Measurements from ENCODE around the gene TUBD1. TPM values are rescaled to one million over a fixed set of nuclear protein-coding genes. Genes with fewer than 3 reads are reported as not detected.
"Not testable (repeated sequence)": the region's sequence is repeated elsewhere in the genome, so short reads cannot be mapped to it uniquely, and the experiment has no call there.

The TUBD1 gene
- total and polyA plus RNA-seq, 2 donors, result 10.7 to 16.6 TPM

DNA sequence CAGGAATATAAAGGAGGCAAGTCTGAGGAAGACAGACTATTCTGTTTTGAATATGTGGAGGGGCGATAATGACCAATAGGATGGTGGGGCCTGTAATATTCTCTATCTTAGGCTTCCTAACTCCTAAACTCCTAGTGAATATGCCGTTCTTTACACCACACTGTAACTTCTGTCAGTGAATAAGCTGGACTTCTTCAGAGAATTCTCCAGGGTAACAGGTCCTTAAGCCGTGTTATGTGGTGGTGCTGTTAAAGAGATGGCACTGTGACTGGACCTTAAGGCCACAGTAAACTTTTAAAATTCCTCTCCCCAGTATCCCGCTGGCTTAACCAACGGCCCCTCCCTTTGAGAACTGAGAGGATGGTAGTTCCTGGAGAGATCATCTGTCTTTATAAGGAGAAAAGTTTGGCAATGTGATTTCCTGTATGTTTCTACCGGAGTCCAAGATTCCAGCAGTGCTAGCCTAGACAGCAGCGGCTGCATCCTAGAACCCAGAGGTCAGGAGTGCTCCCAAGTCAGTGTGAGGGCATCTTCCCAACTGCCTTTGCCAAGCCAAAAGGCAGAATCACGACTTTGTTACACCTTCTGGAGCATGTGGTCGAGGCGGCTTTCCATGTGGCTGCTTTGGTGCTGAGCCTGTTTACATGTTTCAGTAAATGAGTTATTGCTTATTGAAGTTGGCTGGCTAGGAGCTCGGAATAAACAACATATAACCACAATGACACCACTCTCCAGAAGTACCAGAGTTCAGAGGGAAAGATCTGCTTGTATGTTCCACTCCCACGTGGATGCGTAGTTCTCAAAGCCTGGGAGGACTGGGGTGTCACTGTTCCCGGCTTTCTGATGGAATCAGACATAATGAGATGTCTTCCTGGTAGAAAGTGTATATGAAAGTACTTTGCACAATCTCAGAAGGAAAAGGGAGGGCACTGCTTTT is 41.0 kb downstream of the TUBD1 start:
- WGBS, result 96% methylated on average over 14 of the region's 14 CpGs
- H3K36me3 ChIP-seq (ENCODE audit: control insufficient read depth in 2 of 2, insufficient read depth in 2 of 2, low read length in 1 of 2), result no peaks in the 10 kb centered on the region
- peaks cover 0 to 19% of the 10 kb centered on the region in 2 donors for H3K4me1 ChIP-seq (ENCODE audit: control insufficient read depth in 2 of 2, insufficient read depth in 2 of 2, low read length in 2 of 2)
- H3K27me3 ChIP-seq (ENCODE audit: control insufficient read depth in 2 of 2, insufficient read depth in 1 of 2, low read length in 1 of 2), result no peaks in the 10 kb centered on the region
- H3K27ac ChIP-seq (ENCODE audit: low read depth in 1 of 2, low read length in 1 of 2), result peak overlapping the region in 1 of 2 donors; percentile 39
- DNase-seq (ENCODE audit: low read depth in 6 of 9, low spot score in 9 of 9), result no peak
- H3K4me3 ChIP-seq (ENCODE audit: low read length in 2 of 2), result no peak overlapping the region
- no peaks in the 10 kb centered on the region for H3K9me3 ChIP-seq (ENCODE audit: control insufficient read depth in 2 of 2, insufficient read depth in 1 of 2, low read length in 1 of 2)

DNA sequence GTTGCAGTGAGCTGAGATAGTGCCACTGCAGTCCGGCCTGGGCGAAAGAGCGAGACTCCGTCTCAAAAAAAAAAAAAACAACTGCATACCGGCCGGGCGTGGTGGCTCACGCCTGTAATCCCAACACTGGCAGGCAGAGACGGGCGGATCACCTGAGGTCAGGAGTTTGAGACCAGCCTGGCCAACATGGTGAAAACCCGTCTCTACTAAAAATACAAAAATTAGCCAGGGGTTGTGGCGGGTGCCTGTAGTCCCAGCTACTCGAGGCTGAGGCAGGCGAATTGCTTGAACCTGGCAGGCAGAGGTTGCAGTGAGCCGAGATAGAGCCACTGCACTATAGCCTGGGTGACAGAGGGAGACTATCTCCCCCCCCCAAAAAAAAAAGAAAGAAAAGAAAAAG is 42.4 kb downstream of the TUBD1 start:
- H3K27ac ChIP-seq (ENCODE audit: low read depth in 1 of 2, low read length in 1 of 2); H3K36me3 ChIP-seq (ENCODE audit: control insufficient read depth in 2 of 2, insufficient read depth in 2 of 2, low read length in 1 of 2); H3K27me3 ChIP-seq (ENCODE audit: control insufficient read depth in 2 of 2, insufficient read depth in 1 of 2, low read length in 1 of 2); H3K4me3 ChIP-seq (ENCODE audit: low read length in 2 of 2); H3K9me3 ChIP-seq (ENCODE audit: control insufficient read depth in 2 of 2, insufficient read depth in 1 of 2, low read length in 1 of 2); DNase-seq (ENCODE audit: low read depth in 6 of 9, low spot score in 9 of 9): not testable (repeated sequence)
- 94% methylated on average over 15 of the region's 15 CpGs for WGBS
- peaks cover 0 to 30% of the 10 kb centered on the region in 2 donors for H3K4me1 ChIP-seq (ENCODE audit: control insufficient read depth in 2 of 2, insufficient read depth in 2 of 2, low read length in 2 of 2)

DNA sequence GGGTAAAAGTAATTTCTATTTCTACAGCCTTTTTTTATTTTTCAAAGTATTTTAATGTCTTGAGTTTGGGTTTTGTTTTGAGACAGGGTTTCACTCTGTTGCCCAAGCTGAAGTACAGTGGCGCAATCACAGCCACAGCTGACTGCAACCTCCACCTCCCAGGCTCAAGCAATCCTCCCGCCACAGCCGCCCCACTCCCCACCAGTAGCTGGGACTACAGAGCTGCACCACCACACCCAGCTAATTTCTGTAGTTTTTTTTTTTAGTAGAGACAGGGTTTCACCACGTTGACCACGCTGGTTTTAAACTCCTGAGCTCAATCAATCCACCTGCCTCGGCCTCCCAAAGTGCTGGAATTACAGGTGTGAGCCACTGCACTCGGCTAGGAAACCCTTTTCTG is 44.0 kb downstream of the TUBD1 start:
- H3K4me1 ChIP-seq (ENCODE audit: control insufficient read depth in 2 of 2, insufficient read depth in 2 of 2, low read length in 2 of 2), result peaks cover 0 to 33% of the 10 kb centered on the region in 2 donors
- no peaks in the 10 kb centered on the region for H3K36me3 ChIP-seq (ENCODE audit: control insufficient read depth in 2 of 2, insufficient read depth in 2 of 2, low read length in 1 of 2)
- H3K27me3 ChIP-seq (ENCODE audit: control insufficient read depth in 2 of 2, insufficient read depth in 1 of 2, low read length in 1 of 2), result no peaks in the 10 kb centered on the region
- peak overlapping the region in 1 of 2 donors; percentile 52 for H3K27ac ChIP-seq (ENCODE audit: low read depth in 1 of 2, low read length in 1 of 2)
- WGBS, result 45% methylated on average over 7 of the region's 7 CpGs
- no peaks in the 10 kb centered on the region for H3K9me3 ChIP-seq (ENCODE audit: control insufficient read depth in 2 of 2, insufficient read depth in 1 of 2, low read length in 1 of 2)
- H3K4me3 ChIP-seq (ENCODE audit: low read length in 2 of 2), result no peak overlapping the region
- no peak for DNase-seq (ENCODE audit: low read depth in 6 of 9, low spot score in 9 of 9)

DNA sequence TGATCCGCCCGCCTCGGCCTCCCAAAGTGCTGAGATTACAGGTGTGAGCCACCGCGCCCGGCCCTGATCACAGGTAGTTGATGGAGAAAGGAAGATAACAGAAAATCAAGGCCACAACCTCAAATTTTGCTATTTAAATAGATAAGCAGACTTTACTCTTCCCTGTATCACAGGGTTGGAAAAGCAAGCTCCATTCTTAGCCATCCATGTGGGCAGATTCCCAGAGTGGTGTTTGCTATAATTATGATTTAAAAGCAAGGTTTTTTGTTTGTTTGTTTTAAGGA is 44.4 kb downstream of the TUBD1 start:
- H3K9me3 ChIP-seq (ENCODE audit: control insufficient read depth in 2 of 2, insufficient read depth in 1 of 2, low read length in 1 of 2), result no peaks in the 10 kb centered on the region
- no peak for DNase-seq (ENCODE audit: low read depth in 6 of 9, low spot score in 9 of 9)
- WGBS, result 94% methylated on average over 6 of the region's 6 CpGs
- peaks cover 0 to 32% of the 10 kb centered on the region in 2 donors for H3K4me1 ChIP-seq (ENCODE audit: control insufficient read depth in 2 of 2, insufficient read depth in 2 of 2, low read length in 2 of 2)
- H3K27me3 ChIP-seq (ENCODE audit: control insufficient read depth in 2 of 2, insufficient read depth in 1 of 2, low read length in 1 of 2), result no peaks in the 10 kb centered on the region
- H3K4me3 ChIP-seq (ENCODE audit: low read length in 2 of 2), result no peak overlapping the region
- H3K27ac ChIP-seq (ENCODE audit: low read depth in 1 of 2, low read length in 1 of 2), result no peak overlapping the region
- no peaks in the 10 kb centered on the region for H3K36me3 ChIP-seq (ENCODE audit: control insufficient read depth in 2 of 2, insufficient read depth in 2 of 2, low read length in 1 of 2)

DNA sequence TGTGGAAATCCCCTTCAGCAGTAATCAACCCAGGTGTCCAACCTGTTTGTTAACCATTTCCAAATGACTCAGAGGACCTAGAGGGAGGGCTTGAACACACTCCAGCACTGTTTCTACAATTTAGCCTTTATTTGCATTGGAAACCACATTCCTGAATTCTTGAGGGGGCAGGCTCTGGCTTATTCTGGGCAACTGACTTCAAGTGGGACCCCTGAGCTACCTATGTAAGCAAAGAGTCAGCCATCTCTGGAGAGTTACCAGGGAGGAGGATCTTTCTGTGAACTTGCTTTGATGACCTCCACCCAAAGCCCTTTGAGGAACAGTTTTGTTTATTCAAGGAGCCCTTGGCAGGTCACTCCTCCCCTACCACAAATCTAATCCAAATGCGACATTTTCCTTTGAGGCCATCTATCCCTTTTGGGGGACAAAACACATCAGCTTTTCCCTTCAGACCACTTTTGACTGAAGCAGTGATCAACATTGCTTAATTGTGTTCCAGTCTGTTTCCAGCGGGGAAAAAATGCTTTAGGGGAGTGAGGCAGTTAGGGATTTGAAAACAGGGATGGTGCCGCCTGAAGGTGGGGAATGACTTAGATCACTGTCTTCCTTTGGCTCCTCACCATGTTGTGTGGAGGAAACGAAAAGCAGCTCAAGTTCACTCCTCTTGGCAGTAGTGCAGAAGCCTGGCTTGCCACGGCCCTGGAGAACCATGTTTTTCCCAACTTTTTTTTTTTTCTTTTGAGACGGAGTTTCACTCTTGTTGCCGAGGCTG is 46.2 kb downstream of the TUBD1 start:
- Histone ChIP-seq H3K9me3 (ENCODE audit: control insufficient read depth in 2 of 2, insufficient read depth in 1 of 2, low read length in 1 of 2) (no peaks in the 10 kb centered on the region), H3K36me3 (ENCODE audit: control insufficient read depth in 2 of 2, insufficient read depth in 2 of 2, low read length in 1 of 2) (peaks cover 5% of the 10 kb centered on the region in 2 donors), H3K4me3 (ENCODE audit: low read length in 2 of 2) (no peak overlapping the region), H3K27me3 (ENCODE audit: control insufficient read depth in 2 of 2, insufficient read depth in 1 of 2, low read length in 1 of 2) (no peaks in the 10 kb centered on the region), H3K27ac (ENCODE audit: low read depth in 1 of 2, low read length in 1 of 2) (peak overlapping the region; percentile 3 to 87), H3K4me1 (ENCODE audit: control insufficient read depth in 2 of 2, insufficient read depth in 2 of 2, low read length in 2 of 2) (peaks cover 0 to 30% of the 10 kb centered on the region in 2 donors)
- no peak for DNase-seq (ENCODE audit: low read depth in 6 of 9, low spot score in 9 of 9)
- WGBS, result 92% methylated on average over 7 of the region's 7 CpGs

DNA sequence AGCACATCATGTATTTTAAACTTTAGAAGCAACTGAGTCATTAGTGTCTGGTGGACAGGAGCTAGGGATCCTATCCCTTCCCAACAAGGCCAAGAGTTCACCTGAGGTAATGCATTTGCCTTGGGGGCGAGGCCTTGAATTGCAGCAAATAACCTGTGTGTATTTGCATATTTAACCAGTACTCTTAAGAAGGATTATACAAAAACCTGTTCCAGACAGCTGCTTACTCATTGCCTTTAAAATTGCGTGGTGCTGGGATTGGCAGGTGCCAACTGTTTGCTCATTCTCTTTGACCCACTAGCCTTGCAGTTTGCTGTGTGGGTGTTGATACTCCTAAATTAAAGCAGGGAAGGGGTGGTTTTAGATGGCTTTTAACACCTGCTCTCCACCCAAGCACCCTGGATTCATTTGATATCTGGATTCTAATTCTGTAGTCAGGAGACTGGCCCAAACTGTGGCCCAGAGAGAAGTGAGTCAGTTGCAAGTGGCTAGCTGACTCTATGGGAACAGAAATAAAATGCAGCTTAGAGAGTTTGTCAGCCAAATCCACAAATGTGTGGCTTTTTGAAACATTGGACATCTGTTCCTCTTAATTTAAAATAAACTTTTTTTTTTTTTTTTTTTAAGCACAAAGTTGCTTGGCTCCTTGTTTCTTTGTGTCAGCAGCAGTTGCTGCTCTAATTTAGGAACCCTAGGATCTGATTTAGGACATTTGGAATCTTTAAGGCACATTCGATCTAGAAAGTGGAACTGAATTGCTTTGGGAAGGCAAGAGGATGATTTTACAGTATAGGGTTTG is 46.9 kb downstream of the TUBD1 start:
- Histone ChIP-seq H3K27ac (ENCODE audit: low read depth in 1 of 2, low read length in 1 of 2) (peak overlapping the region; percentile 58 to 87), H3K27me3 (ENCODE audit: control insufficient read depth in 2 of 2, insufficient read depth in 1 of 2, low read length in 1 of 2) (no peaks in the 10 kb centered on the region), H3K9me3 (ENCODE audit: control insufficient read depth in 2 of 2, insufficient read depth in 1 of 2, low read length in 1 of 2) (no peaks in the 10 kb centered on the region), H3K4me1 (ENCODE audit: control insufficient read depth in 2 of 2, insufficient read depth in 2 of 2, low read length in 2 of 2) (peaks cover 0 to 30% of the 10 kb centered on the region in 2 donors), H3K36me3 (ENCODE audit: control insufficient read depth in 2 of 2, insufficient read depth in 2 of 2, low read length in 1 of 2) (peaks cover 5% of the 10 kb centered on the region in 2 donors), H3K4me3 (ENCODE audit: low read length in 2 of 2) (no peak overlapping the region)
- no peak for DNase-seq (ENCODE audit: low read depth in 6 of 9, low spot score in 9 of 9)
- WGBS, result 66% methylated on average over 3 of the region's 3 CpGs

DNA sequence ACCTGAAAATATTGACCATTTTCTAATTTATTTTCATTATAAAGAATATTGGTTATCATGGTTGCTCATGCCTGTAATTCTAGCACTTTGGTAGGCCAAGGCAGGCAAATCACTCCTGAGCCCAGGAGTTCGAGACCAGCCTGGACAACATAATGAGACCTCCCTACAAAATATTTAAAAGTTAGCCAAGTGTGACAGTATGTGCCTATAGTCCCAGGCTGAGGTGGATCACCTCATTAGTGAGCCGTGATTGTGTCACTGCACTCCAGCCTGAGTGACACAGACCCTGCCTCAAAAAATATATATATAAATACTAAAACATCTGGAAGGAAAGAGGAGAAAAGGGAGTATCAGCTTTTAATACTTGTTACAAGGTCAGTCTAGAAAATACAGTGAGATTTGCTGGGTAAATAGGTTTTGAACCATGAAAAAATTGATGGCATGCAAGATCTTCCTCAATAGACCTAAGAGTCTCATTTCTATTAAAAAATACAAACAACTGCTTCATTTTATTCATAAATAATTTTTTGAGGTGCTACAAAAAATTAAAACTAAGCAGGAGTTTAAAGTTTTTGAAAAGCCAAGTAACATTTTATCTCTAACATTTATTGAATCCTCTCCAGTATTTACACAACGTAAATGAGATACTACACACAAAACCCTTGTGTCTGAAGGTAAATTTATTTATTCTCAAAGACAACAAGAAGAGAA is 47.7 kb downstream of the TUBD1 start:
- Histone ChIP-seq H3K9me3 (ENCODE audit: control insufficient read depth in 2 of 2, insufficient read depth in 1 of 2, low read length in 1 of 2) (no peaks in the 10 kb centered on the region), H3K27me3 (ENCODE audit: control insufficient read depth in 2 of 2, insufficient read depth in 1 of 2, low read length in 1 of 2) (no peaks in the 10 kb centered on the region), H3K36me3 (ENCODE audit: control insufficient read depth in 2 of 2, insufficient read depth in 2 of 2, low read length in 1 of 2) (peaks cover 6 to 10% of the 10 kb centered on the region in 2 donors), H3K27ac (ENCODE audit: low read depth in 1 of 2, low read length in 1 of 2) (peak overlapping the region; percentile 18 to 87), H3K4me3 (ENCODE audit: low read length in 2 of 2) (no peak overlapping the region), H3K4me1 (ENCODE audit: control insufficient read depth in 2 of 2, insufficient read depth in 2 of 2, low read length in 2 of 2) (peaks cover 0 to 30% of the 10 kb centered on the region in 2 donors)
- WGBS, result 94% methylated on average over 3 of the region's 3 CpGs
- no peak for DNase-seq (ENCODE audit: low read depth in 6 of 9, low spot score in 9 of 9)

DNA sequence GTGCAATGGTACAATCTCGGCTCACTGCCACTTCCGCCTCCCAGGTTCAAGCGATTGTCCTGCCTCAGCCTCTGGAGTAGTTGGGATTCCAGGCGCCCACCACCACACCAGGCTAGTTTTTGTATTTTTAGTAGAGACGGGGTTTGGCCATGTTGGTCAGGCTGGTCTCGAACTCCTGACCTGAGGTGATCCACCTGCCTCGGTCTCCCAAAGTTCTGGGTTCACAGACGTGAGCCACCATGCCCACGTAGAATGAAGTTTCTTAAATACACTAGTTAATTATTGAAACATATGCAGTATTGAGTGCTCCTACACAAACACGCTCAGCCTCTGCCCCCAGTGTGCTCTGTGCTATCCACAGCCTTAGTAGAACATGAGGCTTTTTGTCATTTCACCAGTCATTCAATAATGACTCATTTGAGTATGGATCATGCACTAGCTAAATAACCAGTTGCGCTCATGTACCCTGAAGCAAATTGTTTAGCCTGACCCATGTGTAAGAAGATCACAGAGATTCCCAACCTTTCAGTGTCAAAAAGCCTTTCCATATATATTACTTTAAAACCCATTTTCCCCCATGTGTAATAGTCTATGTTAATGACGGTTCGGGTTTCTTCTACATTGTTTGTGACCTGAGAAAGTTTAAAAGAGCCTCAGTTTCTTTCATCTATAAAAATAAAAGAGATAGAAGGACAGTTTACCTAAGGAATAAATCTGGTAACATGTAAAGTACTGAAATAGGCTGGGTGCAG is 49.7 kb downstream of the TUBD1 start:
- H3K4me3 ChIP-seq (ENCODE audit: low read length in 2 of 2), result no peak overlapping the region
- WGBS, result 95% methylated on average over 13 of the region's 13 CpGs

More for the DNA sequence above, 49.7 kb downstream of the TUBD1 start:
- Histone ChIP-seq H3K9me3 (ENCODE audit: control insufficient read depth in 2 of 2, insufficient read depth in 1 of 2, low read length in 1 of 2) (no peaks in the 10 kb centered on the region), H3K4me1 (ENCODE audit: control insufficient read depth in 2 of 2, insufficient read depth in 2 of 2, low read length in 2 of 2) (peaks cover 0 to 21% of the 10 kb centered on the region in 2 donors), H3K27ac (ENCODE audit: low read depth in 1 of 2, low read length in 1 of 2) (peak overlapping the region in 1 of 2 donors; percentile 18), H3K36me3 (ENCODE audit: control insufficient read depth in 2 of 2, insufficient read depth in 2 of 2, low read length in 1 of 2) (peaks cover 14 to 15% of the 10 kb centered on the region in 2 donors), H3K27me3 (ENCODE audit: control insufficient read depth in 2 of 2, insufficient read depth in 1 of 2, low read length in 1 of 2) (no peaks in the 10 kb centered on the region)
- DNase-seq (ENCODE audit: low read depth in 6 of 9, low spot score in 9 of 9), result no peak
